Epithelial cell of esophagus (primary cell): ENCODE measurements around the gene RNF180.
"Not testable (repeated sequence)": the region's sequence is repeated elsewhere in the genome, so short reads cannot be mapped to it uniquely, and the experiment has no call there.

ENCODE experiments used
- DNase-seq: peaks from one replicate; pipeline ENCODE4 v3.0.0; 2010; ENCODE audit warnings: low read depth
- H3K4me3 ChIP-seq: 2 replicates; pipeline ENCODE4 v1.5.1; 2011; ENCODE audit warnings: mild to moderate bottlenecking, low read length, control low read depth
- TF ChIP-seq, protein P1 (sequence below): IDR thresholded peaks from 2 replicates; pipeline ENCODE4 v1.5.1; 2011; ENCODE audit warnings: low read depth, mild to moderate bottlenecking, low read length, control low read depth, inconsistent platforms; ENCODE audit not compliant: insufficient read depth; ENCODE audit errors: missing control alignments

The RNF180 gene

DNA sequence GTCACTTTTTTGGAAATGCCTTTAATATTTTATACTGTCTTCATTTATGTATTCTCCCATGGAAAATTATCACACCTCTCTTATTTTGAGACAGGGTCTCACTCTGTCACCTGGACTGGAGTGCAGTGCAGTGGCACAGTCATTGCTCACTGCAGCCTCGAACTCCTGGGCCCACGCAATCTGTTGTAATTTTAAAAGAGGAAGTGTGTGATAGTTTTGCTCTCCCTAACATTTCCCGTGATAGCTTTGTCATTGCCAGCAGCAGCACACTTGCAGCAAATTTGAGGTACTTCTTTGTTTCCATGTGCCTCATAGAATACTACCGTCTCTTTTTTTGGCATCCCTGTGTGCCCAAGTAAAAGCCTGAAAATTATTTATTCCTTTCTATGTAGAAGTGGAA lies 103.5 kb downstream of the RNF180 start:
- TF ChIP-seq, protein P1, sequence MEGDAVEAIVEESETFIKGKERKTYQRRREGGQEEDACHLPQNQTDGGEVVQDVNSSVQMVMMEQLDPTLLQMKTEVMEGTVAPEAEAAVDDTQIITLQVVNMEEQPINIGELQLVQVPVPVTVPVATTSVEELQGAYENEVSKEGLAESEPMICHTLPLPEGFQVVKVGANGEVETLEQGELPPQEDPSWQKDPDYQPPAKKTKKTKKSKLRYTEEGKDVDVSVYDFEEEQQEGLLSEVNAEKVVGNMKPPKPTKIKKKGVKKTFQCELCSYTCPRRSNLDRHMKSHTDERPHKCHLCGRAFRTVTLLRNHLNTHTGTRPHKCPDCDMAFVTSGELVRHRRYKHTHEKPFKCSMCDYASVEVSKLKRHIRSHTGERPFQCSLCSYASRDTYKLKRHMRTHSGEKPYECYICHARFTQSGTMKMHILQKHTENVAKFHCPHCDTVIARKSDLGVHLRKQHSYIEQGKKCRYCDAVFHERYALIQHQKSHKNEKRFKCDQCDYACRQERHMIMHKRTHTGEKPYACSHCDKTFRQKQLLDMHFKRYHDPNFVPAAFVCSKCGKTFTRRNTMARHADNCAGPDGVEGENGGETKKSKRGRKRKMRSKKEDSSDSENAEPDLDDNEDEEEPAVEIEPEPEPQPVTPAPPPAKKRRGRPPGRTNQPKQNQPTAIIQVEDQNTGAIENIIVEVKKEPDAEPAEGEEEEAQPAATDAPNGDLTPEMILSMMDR, result no peak
- H3K4me3 ChIP-seq, result no peak overlapping the region
- no peak for DNase-seq

DNA sequence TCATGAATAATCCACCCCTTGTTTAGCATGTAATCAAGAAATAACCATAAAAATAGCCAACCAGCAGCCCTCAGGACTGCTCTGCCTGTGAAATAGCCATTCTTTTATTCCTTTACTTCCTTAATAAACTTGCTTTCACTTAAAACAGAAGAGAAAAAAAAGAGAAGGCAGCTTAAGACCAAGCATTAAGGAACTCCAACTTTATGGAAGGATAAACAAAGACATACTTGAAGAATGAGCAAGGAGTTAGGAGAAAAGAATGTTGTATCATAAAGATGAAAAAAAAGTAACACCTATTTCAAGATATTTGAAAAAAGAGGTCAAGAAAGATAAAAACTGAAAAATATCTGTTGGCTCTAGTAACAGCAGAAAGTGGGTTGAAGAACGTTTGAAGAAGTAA lies 107.6 kb downstream of the RNF180 start:
- no peak overlapping the region for H3K4me3 ChIP-seq
- TF ChIP-seq, protein P1, result no peak
- DNase-seq, result no peak

DNA sequence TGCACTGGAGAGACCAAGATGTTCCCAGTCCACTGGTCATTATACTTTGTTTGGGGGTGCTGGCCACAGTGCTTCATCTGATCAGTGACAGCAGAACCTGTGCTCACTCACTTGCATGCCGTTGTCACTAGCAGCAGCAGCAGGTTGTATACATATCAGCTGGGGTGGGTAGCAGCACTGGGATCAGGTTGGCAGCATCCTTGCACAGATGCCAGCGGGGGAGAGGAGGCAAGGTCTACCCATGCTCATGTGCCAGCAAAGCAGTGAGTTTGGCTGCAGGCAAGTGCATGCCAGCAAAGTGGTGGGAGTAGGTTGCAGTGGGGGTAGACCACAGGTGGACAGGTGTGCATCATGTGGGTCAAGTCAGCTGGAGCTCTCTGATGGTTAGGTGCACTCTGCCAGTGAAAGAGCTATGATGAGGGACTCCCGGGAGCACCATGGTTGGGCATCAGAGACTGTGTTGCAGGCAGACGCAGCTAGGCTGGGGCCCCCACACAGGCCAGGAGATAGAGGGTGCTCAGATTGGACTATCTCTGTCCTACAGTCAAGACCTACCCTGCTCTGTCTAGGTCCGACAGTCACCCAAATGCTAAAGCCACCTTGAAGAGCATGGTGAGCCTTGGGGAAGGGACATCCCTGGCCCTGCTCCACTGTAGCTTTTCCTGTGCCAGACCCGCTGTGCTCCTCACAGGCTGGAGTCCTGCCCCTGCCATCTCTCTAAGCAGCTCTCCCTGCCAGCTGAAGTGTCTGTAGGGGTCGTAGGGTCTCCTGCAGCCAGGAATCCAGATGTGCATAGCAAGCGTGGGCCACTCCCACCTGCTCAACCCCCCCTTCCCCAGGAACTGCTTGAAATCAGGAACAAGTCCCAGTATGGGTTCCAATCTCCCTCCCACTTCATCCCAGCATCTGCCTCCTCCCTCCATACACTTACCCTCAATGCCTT lies 119.8 kb downstream of the RNF180 start:
- TF ChIP-seq, protein P1, result no peak
- H3K4me3 ChIP-seq, result no peak overlapping the region
- no peak for DNase-seq

DNA sequence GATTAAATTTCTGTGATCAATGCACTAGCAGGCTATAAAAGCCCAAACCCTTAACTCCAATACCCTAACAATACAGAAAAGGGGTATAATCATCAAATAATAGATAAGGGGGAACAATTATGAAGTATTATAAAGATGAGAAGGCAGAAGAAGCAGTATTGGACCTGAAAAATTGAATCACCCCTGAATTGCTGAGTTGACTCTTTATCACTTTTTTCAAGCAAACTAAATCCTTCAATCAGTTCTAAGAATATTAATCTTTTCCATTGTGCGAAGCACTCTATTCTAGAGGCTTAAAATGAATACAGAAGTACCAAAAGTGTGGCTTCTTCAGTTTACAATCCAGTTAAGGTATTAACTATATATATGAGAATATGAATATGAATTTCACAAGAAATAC lies 120.7 kb downstream of the RNF180 start:
- TF ChIP-seq, protein P1, result no peak
- H3K4me3 ChIP-seq, result no peak overlapping the region
- no peak for DNase-seq

DNA sequence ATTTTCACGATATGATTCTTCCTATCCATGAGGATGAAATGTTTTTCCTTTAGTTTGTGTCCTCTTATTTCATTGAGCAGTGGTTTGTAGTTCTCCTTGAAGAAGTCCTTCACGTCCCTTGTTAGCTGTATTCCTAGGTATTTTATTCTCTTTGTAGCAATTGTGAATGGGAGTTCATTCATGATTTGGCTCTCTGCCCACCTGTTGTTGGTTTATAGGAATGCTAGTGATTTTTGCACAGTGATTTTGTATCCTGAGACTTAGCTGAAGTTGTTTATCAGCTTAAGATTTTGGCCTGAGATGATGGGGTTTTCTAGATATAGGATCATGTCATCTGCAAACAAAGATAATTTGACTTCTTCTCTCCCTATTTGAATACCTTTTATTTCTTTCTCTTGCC lies 122.9 kb downstream of the RNF180 start:
- not testable (repeated sequence) for DNase-seq, H3K4me3 ChIP-seq

DNA sequence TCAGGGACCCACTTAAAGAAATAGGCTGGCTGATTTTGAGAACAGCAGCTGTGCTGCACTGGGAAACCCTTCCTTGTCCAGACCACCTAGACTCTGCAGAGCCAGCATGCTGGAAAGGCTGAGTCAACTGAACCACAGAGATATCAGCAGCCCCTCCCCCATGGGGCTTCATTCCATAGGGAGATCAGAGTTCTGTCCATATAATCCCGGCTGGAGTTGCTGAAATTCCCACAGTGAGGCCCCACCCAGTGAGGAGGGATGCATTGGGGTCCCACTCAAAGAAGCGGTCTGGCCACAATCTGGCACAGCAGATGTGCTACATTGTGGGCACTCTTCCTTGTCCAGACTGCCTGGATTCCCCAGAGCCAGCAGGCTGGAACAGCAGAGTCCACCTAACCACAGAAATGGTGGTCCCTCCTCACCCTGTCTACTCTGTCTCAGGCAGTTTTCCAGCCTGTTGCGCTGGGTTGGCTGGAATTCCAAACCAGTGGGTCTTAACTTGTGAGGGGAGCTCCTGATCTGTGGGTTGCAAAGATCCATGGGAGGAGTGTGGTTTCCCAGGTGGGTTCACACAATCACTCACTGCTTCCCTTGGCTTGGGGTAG lies 127.1 kb downstream of the RNF180 start:
- H3K4me3 ChIP-seq, result no peak overlapping the region
- TF ChIP-seq, protein P1, result no peak
- DNase-seq, result no peak

DNA sequence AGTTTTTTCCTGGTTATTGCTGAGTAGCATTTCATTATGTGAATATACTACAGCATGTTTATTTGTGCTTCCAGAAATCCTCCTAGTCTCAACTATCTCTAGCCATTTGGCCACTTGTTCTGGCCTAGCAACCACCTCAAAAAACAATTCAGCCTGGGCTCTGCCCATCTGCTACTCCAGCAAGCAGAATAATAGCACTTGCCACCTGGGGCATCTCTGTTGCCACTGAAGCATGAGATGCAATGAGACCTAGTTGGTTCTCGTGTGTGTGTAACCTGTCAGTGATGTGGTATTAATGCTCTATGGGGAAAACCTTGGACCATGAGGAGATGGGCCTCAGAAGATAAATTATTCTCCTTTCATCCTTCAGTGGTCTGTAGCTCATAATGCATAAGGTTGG lies 129.5 kb downstream of the RNF180 start:
- TF ChIP-seq, protein P1, result no peak

More for the DNA sequence above, 129.5 kb downstream of the RNF180 start:
- H3K4me3 ChIP-seq, result no peak overlapping the region
- no peak for DNase-seq
